GM12874 (cell line): ENCODE data around the gene LTA4H.

ENCODE experiments used
- CTCF ChIP-seq: IDR thresholded peaks from 2 replicates; pipeline ENCODE4 v1.5.1; 2011; ENCODE audit warnings: low read depth, mild to moderate bottlenecking, control low read depth, low read length, moderate library complexity; ENCODE audit not compliant: insufficient read depth

LTA4H gene

GRCh38 chr12:95990136-95990535 is 45.3 kb downstream of the LTA4H start:
- TF ChIP-seq CTCF, result no peak

DNA sequence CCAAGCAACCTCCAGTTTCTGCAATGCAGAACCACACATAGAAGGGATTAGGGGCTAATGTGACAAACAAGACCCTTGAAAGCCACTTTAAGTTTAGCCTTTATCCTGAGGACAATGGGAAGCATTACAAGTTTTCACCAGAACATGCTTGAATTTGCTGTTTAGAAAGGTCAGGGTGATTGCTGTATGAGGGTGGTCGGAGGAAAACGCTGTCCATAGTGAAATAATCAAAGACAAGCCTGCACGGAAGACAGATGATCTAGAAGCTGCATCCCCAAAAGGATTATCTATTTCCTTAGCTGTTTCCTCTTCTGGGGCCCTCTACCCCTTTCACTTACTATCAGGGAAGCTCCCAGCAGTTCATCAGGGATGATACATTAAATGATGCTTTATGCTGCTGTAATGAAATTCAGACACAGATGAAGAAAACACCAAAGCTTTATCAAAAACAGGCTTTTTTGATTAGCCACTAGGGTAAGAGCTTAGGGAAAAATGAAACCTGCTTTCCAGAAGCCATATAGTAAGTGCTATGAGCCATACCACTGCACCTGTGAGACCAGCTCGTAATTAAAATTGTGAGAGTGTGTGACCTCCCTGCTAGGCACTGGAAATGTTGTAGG is 45.8 kb downstream of the LTA4H start:
- TF ChIP-seq CTCF, result no peak

GRCh38 chr12:95988506-95989275 is 46.7 kb downstream of the LTA4H start:
- no peak for TF ChIP-seq CTCF

DNA sequence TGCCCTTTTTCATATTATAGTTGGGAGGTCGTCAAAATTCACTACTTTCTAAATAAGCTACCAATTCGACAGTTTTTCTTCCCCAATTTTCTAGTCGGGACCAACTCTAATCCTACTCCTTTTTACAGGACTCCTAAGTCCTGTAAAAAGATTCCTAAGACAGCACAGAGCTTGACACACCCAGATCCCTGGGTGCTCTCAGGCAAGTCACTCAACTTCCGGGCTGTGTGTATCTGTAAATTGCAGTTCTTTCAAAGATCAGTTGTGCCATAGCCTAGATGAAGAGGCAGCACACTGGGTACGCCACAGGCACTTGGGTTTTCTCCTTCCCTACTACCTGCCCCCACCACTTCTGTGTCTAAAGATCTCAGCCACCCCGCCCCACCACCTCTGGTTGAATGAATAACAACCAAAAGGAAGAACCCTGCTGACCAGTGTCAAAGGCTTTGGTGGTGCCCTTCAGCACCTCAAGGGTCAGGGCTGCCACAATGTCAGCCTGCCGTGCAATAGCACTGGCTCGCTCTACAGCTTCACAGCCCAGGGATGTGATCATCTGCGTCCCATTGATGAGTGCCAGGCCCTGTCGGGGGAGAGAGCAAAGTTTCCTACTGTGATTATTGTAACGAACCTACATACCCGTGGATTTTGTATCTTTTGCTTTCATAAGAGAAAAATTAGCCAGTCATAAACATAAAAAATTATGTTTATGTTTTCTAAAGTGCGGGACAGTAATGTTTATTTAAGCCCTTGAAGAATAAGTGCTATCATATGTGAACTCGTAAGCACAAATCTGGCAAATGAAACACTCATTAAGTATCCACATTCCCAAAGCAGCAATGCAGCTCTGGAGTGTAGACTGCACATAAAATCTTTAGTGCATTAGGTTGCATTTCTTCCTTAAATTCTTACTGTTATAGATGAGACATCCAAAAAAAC is 48.5 kb downstream of the LTA4H start:
- no peak for TF ChIP-seq CTCF

DNA sequence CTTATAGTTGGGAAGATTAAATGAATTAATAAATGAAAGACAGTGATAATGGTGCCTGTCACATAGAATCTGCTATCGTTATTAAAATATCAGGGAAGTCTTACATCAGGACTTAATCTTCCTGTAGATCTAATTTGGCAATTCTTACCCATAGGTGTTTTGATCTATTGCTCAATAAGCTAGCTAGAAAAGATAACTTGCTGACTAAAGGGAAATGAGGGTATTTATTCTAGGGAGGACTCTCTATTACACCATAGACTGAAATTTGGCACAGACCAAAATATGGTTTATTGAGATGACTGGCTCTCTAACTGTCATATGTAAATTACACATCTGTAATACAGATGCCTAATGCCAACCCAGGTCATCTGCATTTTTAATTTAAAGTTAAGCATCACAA is 50.7 kb downstream of the LTA4H start:
- no peak for TF ChIP-seq CTCF

DNA sequence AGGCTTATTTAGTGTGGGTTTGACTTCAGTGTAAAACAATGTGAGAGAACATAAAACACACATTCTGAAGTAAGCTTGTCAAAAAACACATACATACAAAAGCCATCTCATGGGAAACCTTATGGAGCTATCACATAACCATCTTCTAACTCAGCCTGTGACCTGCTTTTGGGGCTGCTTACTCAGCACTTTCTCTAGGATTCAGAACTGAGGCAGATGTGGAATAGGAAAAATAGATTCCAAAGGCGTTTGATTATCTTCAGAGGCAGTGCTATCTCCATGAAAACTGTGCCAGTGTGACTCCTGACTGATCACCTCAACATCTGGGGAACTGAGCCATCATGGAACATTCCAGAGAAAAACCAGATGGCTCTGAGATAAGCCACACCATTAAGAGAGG is 52.8 kb downstream of the LTA4H start:
- no peak for TF ChIP-seq CTCF

- no peak for TF ChIP-seq CTCF
These were observed 55.0 kb downstream of the LTA4H start for GRCh38 chr12:95980437-95980836.
